ENCODE results near the gene RBM33.

Gene RBM33

DNA sequence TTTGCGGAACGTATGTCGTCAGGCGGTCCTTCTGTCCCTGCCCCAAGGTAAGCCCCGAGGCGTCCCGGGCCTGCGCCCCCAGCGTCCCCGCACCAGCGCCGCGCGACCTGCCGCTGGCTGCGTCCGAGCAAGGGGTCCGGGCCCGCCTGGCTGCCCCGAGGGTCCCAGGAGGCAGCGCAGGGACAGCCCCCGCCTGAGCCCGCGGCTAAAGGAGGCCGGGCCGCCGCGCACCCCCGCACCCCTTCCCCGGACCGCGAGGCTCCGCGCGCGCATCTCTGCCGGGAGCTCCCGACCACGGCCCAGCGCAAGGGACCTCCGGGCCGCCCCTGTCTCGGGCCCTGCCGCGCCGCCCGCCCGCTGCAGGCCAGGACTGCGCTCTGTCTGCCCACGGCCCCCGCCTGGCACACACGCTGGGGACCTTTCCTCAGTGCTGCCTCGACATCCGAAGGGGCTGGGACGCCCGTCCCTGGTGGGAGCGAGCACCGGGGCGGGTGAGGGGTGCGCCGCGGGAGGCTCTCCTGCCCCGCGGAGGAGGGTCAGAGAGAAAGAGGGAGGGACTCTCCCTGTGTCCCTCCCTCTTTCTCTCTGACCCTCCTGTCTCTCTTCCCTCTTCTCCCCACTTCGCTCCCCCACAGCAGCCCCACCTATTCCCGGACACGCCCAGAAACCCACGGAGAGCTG is 142.8 kb downstream of the RBM33 start:
- DNase-seq = no peak
- H3K9me3 ChIP-seq (replicated peaks; ENCODE audit: insufficient read depth, low read length) = no peaks in the 10 kb centered on the region
- H3K27me3 ChIP-seq (replicated peaks; ENCODE audit: insufficient read depth, low read length) = no peaks in the 10 kb centered on the region
- no peaks in the 10 kb centered on the region for H4K20me1 ChIP-seq (ENCODE audit: insufficient read depth, low read length)
- no peak overlapping the region for H3K9ac ChIP-seq (ENCODE audit: low read length)
- H3K79me2 ChIP-seq (ENCODE audit: low read length) = no peaks in the 10 kb centered on the region
- no peak overlapping the region for H3K27ac ChIP-seq (ENCODE audit: low read length)
- no peaks in the 10 kb centered on the region; the same call in 1 of the 2 replicates for H3F3A ChIP-seq (ENCODE audit: insufficient read depth, low read length)
- no peak for TF ChIP-seq EZH2 (optimal IDR thresholded peaks at IDR 0.05; ENCODE audit: low read depth, low read length)
- no peak for TF ChIP-seq EZH2phosphoT487 (IDR thresholded peaks at IDR 0.05; ENCODE audit: low read length)
- TF ChIP-seq, protein P1, sequence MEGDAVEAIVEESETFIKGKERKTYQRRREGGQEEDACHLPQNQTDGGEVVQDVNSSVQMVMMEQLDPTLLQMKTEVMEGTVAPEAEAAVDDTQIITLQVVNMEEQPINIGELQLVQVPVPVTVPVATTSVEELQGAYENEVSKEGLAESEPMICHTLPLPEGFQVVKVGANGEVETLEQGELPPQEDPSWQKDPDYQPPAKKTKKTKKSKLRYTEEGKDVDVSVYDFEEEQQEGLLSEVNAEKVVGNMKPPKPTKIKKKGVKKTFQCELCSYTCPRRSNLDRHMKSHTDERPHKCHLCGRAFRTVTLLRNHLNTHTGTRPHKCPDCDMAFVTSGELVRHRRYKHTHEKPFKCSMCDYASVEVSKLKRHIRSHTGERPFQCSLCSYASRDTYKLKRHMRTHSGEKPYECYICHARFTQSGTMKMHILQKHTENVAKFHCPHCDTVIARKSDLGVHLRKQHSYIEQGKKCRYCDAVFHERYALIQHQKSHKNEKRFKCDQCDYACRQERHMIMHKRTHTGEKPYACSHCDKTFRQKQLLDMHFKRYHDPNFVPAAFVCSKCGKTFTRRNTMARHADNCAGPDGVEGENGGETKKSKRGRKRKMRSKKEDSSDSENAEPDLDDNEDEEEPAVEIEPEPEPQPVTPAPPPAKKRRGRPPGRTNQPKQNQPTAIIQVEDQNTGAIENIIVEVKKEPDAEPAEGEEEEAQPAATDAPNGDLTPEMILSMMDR (IDR thresholded peaks at IDR 0.05; ENCODE audit: low read length) = no peak
- no peaks in the 10 kb centered on the region for H3K36me3 ChIP-seq (replicated peaks; ENCODE audit: insufficient read depth, low read length)
- H3K4me3 ChIP-seq (ENCODE audit: low read length) = no peak overlapping the region
- no peak overlapping the region for H2AFZ ChIP-seq (ENCODE audit: low read length)
- H3K4me1 ChIP-seq (ENCODE audit: low read length) = no peaks in the 10 kb centered on the region
- H3K4me2 ChIP-seq (ENCODE audit: low read depth, low read length) = no peak overlapping the region
- H3K9me2 ChIP-seq (replicated peaks; ENCODE audit: insufficient read depth, low read length) = no peaks in the 10 kb centered on the region

DNA sequence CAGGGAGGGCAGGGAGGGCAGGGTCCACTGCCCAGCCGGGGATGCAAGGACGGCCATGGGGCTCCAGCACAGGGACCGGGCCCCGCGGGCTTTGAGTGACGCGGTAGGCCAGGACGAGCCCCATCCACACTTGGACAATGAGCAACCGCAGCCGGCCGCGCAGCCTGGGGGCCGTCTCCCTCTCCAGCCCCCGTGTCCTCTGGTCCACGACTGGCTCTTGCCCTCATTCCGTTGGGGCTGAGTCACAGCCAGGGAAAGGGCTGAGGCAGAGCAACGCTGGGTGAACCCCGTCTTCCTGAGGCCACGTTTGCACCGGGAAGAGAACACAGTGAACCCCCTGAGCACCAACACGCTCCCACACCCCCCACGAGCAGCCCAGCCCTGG is 144.1 kb downstream of the RBM33 start:
- Histone ChIP-seq H3K4me1 (ENCODE audit: low read length) (no peaks in the 10 kb centered on the region), H3K4me3 (ENCODE audit: low read length) (no peak overlapping the region), H3K9me2 (replicated peaks; ENCODE audit: insufficient read depth, low read length) (no peaks in the 10 kb centered on the region), H4K20me1 (ENCODE audit: insufficient read depth, low read length) (no peaks in the 10 kb centered on the region), H3K27ac (ENCODE audit: low read length) (no peak overlapping the region), H3K9ac (ENCODE audit: low read length) (no peak overlapping the region), H3K9me3 (replicated peaks; ENCODE audit: insufficient read depth, low read length) (no peaks in the 10 kb centered on the region), H3F3A (ENCODE audit: insufficient read depth, low read length) (no peaks in the 10 kb centered on the region; the same call in 1 of the 2 replicates), H2AFZ (ENCODE audit: low read length) (no peak overlapping the region), H3K4me2 (ENCODE audit: low read depth, low read length) (no peak overlapping the region), H3K79me2 (ENCODE audit: low read length) (no peaks in the 10 kb centered on the region), H3K36me3 (replicated peaks; ENCODE audit: insufficient read depth, low read length) (no peaks in the 10 kb centered on the region), H3K27me3 (replicated peaks; ENCODE audit: insufficient read depth, low read length) (no peaks in the 10 kb centered on the region)
- TF ChIP-seq, protein P1 (IDR thresholded peaks at IDR 0.05; ENCODE audit: low read length) = no peak
- no peak for TF ChIP-seq EZH2 (optimal IDR thresholded peaks at IDR 0.05; ENCODE audit: low read depth, low read length)
- no peak for TF ChIP-seq EZH2phosphoT487 (IDR thresholded peaks at IDR 0.05; ENCODE audit: low read length)
- DNase-seq = no peak

DNA sequence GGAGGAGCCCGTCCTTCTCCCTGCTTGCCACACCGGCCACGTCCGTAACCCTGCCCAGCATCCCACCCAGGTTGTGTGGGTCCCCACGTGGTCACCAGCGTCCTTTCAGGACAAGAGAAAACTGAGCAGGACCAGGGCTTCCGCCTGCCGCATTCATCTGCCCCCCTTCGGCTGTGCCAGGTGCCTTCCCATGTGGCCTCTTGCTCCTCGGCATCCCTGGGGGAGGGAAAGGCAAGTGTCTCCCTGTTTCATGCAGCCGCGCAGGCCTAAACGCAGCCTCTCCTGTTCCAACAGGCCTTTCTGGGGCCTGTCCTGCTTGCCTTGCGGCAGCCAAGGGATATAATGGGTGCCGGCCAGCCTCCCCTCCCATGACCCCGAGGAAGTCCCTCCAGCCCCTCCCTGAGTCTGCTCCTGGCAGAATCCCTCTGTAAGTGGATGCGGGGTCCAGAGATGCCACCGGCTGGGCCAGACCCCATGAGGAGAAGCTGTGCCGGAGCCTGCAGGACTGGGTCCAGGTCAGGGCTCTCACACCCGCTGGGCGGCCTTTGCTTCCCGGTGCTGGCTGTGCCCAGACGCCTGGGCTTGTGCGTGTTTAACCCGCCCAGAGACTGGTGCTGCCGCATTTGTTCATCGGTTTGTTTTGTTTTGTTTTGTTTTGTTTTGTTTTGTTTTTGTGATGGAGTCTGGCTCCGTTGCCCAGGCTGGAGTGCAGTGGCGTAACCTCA is 144.7 kb downstream of the RBM33 start:
- H3K27me3 ChIP-seq (replicated peaks; ENCODE audit: insufficient read depth, low read length) = no peaks in the 10 kb centered on the region
- H3K9me2 ChIP-seq (replicated peaks; ENCODE audit: insufficient read depth, low read length) = no peaks in the 10 kb centered on the region
- no peak overlapping the region for H3K27ac ChIP-seq (ENCODE audit: low read length)
- no peaks in the 10 kb centered on the region for H3K4me1 ChIP-seq (ENCODE audit: low read length)
- H3K9me3 ChIP-seq (replicated peaks; ENCODE audit: insufficient read depth, low read length) = no peaks in the 10 kb centered on the region
- H3K36me3 ChIP-seq (replicated peaks; ENCODE audit: insufficient read depth, low read length) = no peaks in the 10 kb centered on the region
- no peaks in the 10 kb centered on the region for H3K79me2 ChIP-seq (ENCODE audit: low read length)
- H4K20me1 ChIP-seq (ENCODE audit: insufficient read depth, low read length) = no peaks in the 10 kb centered on the region
- DNase-seq = no peak
- no peaks in the 10 kb centered on the region; the same call in 1 of the 2 replicates for H3F3A ChIP-seq (ENCODE audit: insufficient read depth, low read length)
- H2AFZ ChIP-seq (ENCODE audit: low read length) = no peak overlapping the region
- no peak overlapping the region for H3K4me2 ChIP-seq (ENCODE audit: low read depth, low read length)
- TF ChIP-seq, protein P1 (IDR thresholded peaks at IDR 0.05; ENCODE audit: low read length) = no peak
- TF ChIP-seq EZH2phosphoT487 (IDR thresholded peaks at IDR 0.05; ENCODE audit: low read length) (no peak), EZH2 (optimal IDR thresholded peaks at IDR 0.05; ENCODE audit: low read depth, low read length) (no peak)
- H3K9ac ChIP-seq (ENCODE audit: low read length) = no peak overlapping the region
- H3K4me3 ChIP-seq (ENCODE audit: low read length) = no peak overlapping the region
